Upper lobe of left lung (tissue), 4 donors: ENCODE measurements around the gene TSPOAP1.

Source experiments
- POLR2A ChIP-seq, 4 donors: fragments of 450-650 bp; IDR thresholded peaks; one replicate each; pipeline ENCODE4 v1.5.1; 2016 to 2017; ENCODE audit warnings: antibody characterized with exemption in 4 of 4, mild to moderate bottlenecking in 2 of 4
- POLR2AphosphoS5 ChIP-seq, 2 donors: sonication (generic); formaldehyde crosslinking; IDR thresholded peaks; one replicate each; pipeline ENCODE4 v1.5.1; 2017; ENCODE audit warnings: antibody characterized with exemption in 2 of 2
- TF ChIP-seq, protein P1 (sequence below), 6 experiments: fragments of 450-650 bp in 4 of 6; fragments of 200-600 bp in 2 of 6; sonication (generic) in 2 of 6; IDR thresholded peaks; one replicate each; pipeline ENCODE4 v1.5.1; 2016 to 2019; ENCODE audit warnings: antibody characterized with exemption in 6 of 6

- TF ChIP-seq, protein P1, sequence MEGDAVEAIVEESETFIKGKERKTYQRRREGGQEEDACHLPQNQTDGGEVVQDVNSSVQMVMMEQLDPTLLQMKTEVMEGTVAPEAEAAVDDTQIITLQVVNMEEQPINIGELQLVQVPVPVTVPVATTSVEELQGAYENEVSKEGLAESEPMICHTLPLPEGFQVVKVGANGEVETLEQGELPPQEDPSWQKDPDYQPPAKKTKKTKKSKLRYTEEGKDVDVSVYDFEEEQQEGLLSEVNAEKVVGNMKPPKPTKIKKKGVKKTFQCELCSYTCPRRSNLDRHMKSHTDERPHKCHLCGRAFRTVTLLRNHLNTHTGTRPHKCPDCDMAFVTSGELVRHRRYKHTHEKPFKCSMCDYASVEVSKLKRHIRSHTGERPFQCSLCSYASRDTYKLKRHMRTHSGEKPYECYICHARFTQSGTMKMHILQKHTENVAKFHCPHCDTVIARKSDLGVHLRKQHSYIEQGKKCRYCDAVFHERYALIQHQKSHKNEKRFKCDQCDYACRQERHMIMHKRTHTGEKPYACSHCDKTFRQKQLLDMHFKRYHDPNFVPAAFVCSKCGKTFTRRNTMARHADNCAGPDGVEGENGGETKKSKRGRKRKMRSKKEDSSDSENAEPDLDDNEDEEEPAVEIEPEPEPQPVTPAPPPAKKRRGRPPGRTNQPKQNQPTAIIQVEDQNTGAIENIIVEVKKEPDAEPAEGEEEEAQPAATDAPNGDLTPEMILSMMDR (IDR thresholded peaks at IDR 0.05), result no peak
- TF ChIP-seq POLR2AphosphoS5 (IDR thresholded peaks at IDR 0.05), result no peak
- no peak for TF ChIP-seq POLR2A (IDR thresholded peaks at IDR 0.05)
Observed at GRCh38 chr17:58332778-58333735, 4.5 kb upstream of the TSPOAP1 start.
